ENCODE data around the gene BUB1B.

BUB1B gene

DNA sequence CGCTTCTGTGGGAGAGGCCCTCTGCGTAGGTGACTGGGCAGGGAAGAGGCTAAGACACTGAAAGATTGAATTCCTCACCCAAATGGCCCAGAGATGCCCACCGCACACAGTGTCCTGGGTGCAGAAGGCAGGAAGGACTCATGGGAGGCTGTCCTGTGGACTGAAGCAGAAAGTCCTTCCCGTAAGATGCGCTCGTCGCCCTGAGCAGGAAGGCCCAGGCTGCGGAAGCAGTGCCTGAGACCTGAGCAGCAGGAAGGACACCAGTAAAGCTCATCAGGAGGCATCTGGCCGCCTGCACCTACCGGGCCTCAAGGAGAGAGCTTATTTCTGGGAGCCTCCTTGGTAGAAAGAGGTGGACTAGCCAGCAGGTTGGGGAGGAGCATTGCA is 81.3 kb downstream of the BUB1B start:
- DNase-seq = no peak

DNA sequence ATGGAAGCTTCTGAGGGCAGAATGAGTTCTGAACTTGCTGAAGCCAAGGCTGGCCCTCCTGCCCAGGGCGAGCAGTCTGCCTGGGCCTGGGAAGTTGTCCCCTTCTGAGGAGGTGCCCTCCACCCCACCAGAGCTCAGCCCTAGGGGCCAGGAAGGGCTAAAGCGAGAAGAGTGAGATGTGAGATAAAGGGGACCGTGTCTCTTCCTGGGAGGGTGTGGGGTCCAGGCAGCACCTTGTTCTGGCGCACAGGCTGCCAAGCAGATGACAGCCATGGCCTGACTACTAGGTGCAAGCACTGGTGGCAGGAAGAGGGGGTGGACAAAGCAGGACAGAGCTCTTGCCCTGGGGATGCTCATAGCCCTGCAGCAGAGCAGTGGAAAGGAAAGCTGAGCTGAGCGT is 81.7 kb downstream of the BUB1B start:
- no peak for DNase-seq

GRCh38 chr15:40243126-40243810 is 82.4 kb downstream of the BUB1B start:
- no peak for DNase-seq

- DNase-seq = no peak
These were observed 84.2 kb downstream of the BUB1B start for GRCh38 chr15:40244961-40245523.

- no peak for DNase-seq
These were observed 85.0 kb downstream of the BUB1B start for GRCh38 chr15:40245666-40246450.

- DNase-seq = no peak
These were observed 85.8 kb downstream of the BUB1B start for GRCh38 chr15:40246496-40247280.

DNA sequence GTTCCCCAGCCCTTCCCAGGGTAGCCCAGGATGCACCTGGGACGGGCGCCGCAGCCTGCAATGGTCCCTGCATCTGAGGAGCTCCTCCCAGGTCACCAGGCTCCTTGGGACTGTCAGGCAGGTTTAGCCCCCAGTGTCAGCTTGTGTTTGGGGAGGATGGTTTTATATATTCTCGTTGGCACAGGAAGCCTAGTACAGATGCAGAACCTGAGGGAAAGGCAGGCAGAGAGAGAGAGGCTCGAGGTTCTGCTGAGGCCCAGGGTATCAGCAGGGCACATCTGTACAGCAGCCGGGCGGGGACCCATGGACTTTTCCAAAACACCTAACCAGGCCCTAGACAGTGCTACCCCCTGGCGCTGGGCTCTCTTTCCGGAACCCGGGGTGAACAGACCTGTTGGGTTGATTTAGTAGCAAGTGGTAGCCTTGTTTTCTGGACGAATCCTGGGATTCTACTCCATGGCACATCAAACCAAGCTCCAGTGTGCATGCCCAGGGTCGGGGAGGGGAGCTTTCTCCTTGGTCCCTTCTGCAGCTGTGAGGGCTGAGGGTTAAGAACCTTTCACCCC is 86.6 kb downstream of the BUB1B start:
- DNase-seq = no peak

DNA sequence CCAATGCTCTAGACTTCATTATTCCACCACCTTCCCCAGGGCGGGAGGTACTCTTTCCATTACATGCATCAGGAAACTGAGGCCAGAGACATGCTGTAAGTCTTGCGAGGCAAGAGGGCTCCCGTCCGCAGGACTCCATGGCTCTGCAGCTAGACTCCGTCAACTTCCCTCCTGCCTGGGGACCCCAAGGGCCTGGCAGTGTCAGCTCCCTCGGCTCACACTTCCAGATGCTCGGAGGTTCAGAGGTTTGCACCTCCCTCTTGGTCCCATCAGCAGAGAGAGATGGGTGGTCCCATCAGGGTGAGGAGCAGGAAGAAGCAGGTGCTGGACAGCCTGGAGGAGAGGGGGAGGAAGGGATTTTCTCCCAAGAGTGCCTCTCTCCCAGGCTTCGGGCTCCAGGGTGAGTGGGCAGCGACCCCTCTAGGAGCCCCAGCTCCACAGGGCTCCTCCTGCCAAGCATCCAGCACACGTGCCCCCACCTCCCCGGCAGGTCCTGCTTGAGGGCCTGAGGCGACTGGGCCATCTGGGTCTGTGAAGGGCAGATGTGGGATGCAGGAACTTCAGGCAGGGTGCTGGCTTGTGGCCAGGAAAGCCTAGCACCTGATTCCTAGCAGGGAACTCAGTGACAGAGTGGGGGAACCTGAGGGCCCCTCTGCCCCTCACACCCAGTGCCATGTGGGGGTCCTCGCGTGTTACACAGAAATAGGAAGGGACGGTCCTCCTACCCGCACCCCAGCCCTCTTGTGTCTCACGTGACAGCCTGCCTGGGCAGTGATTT is 87.3 kb downstream of the BUB1B start:
- DNase-seq = no peak

DNA sequence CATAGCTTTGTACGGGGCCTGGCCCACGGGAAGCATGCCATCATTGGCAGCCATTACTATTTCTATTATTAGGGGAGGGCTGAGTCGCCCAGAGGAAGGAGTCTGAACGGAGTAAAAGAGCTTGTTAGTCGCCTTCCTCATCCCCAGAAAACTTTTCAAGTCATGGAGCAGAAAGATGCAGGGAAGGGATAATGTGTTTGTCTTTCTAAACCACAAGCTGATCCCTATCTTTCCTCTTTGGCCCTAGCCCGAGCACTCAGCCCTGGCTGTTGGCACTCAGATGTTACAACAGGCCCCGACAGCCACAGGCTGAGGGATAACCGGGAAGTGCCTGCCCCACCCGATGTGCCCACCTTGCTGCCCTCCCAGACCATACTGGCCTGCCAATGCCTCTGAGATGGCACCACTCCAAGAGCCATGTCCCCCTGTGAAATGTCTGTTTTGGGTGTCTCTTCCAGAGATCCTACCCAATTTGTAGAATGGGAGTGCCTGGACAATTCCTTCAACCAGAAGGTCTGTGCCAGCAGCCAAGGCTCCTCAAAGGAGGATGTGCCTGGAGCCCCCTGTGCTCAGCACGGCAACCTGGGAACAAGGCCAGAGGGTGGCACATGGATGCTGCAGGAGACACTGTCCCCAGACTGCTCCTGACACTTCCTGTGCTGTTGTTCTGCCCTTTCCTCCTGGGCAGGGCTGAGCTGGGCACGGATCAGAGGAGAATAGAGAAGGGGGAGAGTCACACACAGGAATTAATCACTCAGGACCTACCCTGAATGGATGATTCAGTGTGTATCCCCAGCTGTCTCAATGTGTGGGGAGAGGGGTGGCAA is 88.8 kb downstream of the BUB1B start:
- DNase-seq = no peak

- no peak for DNase-seq
These were observed 89.4 kb downstream of the BUB1B start for GRCh38 chr15:40250304-40250656.

DNA sequence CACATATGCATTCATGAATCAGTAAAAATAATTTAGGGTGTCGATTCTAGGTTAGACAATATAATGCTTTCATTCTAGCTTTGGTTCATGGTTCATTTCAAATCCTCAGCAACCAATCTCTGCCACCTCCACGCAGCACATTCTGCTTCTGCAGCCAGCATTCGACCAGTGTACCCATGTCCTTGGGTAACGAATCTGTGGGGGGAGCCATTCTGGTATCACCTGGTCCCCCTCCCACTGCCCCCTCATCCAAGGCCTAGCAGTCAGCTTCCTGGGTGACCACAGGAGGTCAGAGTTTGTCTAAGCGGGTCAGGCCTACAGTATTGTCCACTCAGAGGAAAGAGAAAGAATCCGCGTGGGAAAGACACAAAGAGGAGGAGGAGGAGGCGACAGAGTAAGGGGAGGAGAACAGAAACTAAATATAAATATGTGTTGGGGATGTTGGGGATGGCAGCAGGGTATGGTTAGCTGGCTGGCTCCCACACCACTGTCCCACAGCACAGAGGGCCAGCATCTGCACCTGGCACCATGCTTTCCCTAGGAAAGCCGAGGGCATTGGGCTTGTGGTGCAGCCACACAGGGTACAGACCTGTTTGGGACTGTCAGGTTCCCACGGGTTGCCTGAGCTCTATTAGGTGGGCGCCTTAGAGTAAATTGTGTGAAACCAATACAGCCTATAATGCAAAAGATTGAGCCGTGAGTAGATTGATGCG is 90.1 kb downstream of the BUB1B start:
- DNase-seq = no peak

DNA sequence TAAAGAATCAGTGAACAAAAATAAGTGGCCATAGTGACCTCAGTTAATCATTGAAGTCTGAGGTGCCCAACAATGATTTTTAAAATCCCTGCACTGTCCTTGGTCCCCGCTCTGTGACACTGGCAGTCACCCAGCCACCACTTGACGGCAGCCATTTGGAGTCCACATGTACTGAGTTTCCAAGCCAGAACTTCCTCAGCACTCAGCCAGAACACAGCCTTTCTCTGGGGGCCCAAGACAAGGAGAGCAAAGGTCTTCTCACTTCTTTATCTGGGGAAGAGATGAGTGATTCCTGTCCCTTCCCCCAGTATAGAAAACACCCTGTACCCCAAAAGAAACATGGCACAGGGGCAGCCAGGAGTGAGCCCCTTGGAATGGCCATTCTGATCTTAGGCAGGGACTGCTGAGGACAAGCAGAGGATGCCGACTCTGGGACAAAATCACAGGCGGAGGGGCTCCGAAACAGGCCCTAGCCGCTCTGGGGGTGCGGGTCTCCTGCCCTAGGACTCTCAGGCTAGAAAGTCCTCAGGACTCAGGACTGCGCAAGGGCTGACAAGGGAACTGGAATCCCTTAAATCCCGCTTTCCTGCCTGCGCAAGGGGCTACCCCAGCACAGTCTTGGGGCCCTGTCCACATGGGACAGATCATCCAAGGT is 90.7 kb downstream of the BUB1B start:
- no peak for DNase-seq

DNA sequence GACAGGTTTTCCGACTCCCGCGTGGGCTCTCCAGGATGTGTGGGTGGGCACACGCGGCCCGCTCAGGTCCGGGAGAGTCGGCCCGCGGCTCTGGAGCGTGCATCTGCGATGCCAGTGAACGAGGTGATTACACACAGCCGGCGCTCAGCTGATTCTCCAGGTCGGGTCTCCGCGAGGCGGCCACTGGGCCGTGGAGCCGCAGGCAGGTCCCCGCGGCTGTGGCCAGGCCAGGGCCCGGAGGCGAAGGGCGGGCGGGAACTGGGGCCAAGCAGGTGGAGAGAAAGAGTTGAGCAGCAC is 91.2 kb downstream of the BUB1B start:
- no peak for DNase-seq

- peak; percentile 69 for DNase-seq
These were observed 91.7 kb downstream of the BUB1B start for GRCh38 chr15:40252438-40253166.

DNA sequence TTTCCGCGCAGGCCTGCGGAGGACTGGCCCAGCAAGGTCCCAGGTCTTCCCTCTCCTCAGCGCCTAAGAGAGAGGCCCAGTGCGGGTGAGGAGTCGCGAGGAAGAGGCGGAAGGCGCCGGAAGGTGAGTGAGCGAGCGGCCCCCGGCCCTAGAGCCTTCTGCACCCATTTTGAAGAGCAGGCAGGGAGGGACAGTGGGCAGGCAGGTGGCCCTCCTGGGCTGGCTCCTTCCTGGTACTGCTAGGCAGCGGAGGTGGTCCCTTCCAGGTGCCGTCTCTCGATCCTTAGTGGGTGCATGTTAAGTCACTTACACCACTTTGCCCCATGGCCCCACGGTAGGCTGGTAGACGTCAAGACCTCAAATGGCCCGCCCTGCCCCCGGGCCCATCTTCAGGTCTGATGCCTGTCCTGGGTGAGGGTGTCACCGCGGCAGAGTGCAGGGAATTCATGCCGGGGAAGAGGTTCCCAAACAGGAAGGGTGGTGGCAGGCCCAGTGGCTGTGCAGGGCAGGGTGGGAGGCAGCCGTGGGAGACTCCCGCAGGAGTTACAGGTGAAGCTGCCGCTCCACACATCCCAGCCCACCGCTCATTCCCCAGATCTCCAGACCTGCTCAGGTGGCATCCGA is 92.4 kb downstream of the BUB1B start:
- DNase-seq = no peak

DNA sequence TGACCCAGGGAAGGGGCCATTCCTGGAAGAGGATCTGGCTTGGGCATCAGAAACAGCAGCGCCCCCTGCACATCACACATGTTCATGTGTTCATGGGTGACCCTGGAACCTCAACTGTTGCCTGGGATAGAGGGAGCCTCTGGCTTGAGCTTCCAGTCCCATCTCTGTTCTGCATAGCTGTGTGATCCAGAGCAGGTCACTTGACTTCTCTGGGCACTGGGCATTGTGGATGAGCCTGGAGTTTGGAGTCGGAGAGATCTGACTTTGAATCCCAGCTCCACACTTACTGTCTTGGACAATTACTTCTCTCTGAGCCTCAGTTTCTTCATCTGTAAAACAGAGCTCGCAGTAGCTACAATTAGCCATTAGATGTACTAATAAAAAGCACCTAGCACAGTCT is 93.6 kb downstream of the BUB1B start:
- DNase-seq = no peak

DNA sequence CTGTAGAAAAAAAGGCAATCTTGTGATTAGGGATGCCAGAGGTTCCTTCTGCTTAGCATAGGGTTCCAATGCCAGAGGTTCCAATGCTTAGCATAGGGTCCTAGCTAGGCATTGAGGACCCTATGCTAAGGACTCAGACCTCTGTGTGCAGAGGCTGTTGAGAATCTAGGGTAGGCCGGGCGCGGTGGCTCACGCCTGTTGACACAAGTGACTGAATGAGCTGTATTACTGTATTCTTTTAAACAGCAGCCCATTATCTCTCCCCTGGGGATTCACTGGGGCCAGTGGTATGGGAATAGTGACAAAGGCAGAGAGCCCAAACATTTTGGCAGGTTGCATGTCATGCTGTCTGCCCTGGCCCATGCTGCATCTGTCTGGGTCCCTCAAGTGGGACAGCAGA is 94.2 kb downstream of the BUB1B start:
- no peak for DNase-seq

DNA sequence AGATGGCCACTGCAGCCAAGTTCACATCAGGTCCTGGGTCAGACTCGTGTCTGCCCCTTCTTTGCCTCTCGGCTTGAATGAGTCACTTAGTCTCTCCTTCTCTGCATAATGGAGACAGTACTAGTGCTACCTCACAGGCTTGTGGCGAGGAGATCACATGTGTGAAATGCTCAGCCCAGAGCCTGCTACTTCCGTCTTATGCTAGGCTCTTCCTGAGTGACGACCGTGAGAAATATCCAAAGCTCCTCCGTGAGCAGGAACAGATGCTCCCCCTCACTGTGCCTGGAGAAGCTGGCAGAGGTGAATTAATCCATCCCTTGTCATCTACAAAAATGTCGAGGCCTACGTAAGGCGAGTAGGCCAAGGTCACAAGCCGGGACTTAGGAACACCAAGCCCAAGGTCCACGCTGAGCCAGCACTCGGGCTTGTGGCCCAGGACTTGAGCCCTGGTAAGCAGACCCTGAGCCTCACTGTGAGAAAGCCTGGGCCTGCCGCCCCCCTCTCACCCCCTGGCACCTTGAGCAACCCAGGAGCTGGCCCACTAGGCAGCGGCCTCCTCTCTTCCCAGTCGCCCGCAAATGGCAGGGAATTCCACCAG is 95.9 kb downstream of the BUB1B start:
- DNase-seq = no peak
